Activated CD4-positive, alpha-beta T cell treated with anti-CD3 and anti-CD28 coated beads, Interleukin-2, amount 50 U/mL, for 24 hours (primary cell): ENCODE measurements around the gene ATP9B.

Experiments used
- DNase-seq, 2 donors: peaks; one replicate each; pipeline ENCODE4 v3.0.0-alpha.2; 2020; ENCODE audit warnings: low read depth in 1 of 2, low spot score in 1 of 2

The ATP9B gene

GRCh38 chr18:79424008-79424565, 354.9 kb downstream of the ATP9B start:
- DNase-seq = no peak

GRCh38 chr18:79424880-79425568, 355.8 kb downstream of the ATP9B start:
- DNase-seq = no peak

GRCh38 chr18:79425569-79425886, 356.3 kb downstream of the ATP9B start:
- DNase-seq = no peak

GRCh38 chr18:79426376-79427300, 357.4 kb downstream of the ATP9B start:
- DNase-seq = no peak

DNA sequence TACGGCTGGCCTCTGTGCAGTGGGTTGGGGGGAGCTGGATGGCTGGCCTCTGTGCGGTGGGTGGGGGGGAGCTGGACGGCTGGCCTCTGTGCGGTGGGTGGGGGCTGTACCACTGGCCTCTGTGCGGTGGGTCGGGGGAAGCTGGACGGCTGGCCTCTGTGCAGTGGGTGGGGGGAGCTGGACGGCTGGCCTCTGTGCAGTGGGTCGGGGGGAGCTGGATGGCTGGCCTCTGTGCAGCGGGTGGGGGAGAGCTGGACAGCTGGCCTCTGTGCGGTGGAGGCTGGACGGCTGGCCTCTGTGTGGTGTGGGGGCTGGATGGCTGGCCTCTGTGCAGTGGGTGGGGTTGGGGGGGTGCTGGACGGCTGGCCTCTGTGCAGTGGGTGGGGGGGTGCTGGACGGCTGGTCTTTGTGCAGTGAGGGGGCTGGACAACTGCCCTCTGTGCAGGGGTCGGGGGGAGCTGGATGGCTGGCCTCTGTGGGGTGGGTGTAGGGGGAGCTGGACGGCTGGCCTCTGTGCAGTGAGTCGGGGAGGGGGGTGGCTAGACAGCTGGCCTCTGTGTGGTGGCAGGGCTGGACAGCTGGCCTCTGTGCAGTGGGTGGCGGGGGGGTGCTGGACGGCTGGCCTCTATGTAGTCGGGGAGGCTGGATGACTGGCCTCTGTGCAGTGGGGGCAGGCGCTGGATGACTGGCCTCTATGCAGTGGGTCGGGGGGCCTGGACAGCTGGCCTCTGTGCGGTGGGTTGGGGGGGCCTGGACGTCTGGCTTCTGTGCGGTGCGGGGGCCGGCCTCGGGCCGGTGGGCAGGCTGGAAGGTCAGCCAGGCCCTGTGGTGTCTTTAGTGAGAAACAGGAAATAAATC, 358.4 kb downstream of the ATP9B start:
- no peak for DNase-seq
